Measurements from ENCODE around the gene RRAS2.

DNA sequence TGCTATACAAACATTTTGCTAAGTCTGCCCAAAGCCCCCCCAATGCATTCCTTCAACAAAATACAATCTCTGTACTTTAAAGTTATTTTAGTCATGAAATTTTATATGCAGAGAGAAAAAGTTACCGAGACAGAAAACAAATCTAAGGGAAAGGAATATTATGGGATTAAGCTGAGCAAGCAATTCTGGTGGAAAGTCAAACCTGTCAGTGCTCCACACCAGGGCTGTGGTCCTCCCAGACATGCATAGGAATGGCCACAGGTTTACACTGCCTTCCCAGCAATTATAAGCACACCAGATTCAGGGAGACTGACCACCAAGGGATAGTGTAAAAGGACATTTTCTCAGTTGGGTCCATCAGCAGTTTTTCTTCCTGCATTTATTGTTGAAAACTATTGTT, 92.4 kb downstream of the RRAS2 start:
- TF ChIP-seq, protein P1, sequence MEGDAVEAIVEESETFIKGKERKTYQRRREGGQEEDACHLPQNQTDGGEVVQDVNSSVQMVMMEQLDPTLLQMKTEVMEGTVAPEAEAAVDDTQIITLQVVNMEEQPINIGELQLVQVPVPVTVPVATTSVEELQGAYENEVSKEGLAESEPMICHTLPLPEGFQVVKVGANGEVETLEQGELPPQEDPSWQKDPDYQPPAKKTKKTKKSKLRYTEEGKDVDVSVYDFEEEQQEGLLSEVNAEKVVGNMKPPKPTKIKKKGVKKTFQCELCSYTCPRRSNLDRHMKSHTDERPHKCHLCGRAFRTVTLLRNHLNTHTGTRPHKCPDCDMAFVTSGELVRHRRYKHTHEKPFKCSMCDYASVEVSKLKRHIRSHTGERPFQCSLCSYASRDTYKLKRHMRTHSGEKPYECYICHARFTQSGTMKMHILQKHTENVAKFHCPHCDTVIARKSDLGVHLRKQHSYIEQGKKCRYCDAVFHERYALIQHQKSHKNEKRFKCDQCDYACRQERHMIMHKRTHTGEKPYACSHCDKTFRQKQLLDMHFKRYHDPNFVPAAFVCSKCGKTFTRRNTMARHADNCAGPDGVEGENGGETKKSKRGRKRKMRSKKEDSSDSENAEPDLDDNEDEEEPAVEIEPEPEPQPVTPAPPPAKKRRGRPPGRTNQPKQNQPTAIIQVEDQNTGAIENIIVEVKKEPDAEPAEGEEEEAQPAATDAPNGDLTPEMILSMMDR (IDR thresholded peaks at IDR 0.05 in 2 of 3, conservative IDR thresholded peaks at IDR 0.05 in 1 of 3; ENCODE audit: insufficient read depth in 2 of 3, low read depth in 1 of 3, low read length in 3 of 3) = no peak
- TF ChIP-seq CHD1 (IDR thresholded peaks at IDR 0.05; ENCODE audit: low read length) = no peak
- TF ChIP-seq JUN (IDR thresholded peaks at IDR 0.05; ENCODE audit: borderline replicate concordance, low read depth, low read length) = no peak
- TF ChIP-seq JUN (CRISPR knock-in tag; IDR thresholded peaks at IDR 0.05; ENCODE audit: borderline replicate concordance) = no peak
- no peak for TF ChIP-seq HCFC1 (IDR thresholded peaks at IDR 0.05; ENCODE audit: low read depth, low read length)
- no peak for TF ChIP-seq MAX (CRISPR knock-in tag; IDR thresholded peaks at IDR 0.05)
- no peak for TF ChIP-seq SMARCB1 (IDR thresholded peaks at IDR 0.05; ENCODE audit: insufficient read length, low read depth)
- no peak for TF ChIP-seq CBX8 (IDR thresholded peaks at IDR 0.05; ENCODE audit: borderline replicate concordance, extremely low read depth, low read depth, low read length, poor library complexity, severe bottlenecking)
- TF ChIP-seq MEF2A (IDR thresholded peaks at IDR 0.05; ENCODE audit: control insufficient read depth, low read depth, low read length) = no peak
- TF ChIP-seq NFATC3 (IDR thresholded peaks at IDR 0.05) = no peak
- TF ChIP-seq, protein P2, sequence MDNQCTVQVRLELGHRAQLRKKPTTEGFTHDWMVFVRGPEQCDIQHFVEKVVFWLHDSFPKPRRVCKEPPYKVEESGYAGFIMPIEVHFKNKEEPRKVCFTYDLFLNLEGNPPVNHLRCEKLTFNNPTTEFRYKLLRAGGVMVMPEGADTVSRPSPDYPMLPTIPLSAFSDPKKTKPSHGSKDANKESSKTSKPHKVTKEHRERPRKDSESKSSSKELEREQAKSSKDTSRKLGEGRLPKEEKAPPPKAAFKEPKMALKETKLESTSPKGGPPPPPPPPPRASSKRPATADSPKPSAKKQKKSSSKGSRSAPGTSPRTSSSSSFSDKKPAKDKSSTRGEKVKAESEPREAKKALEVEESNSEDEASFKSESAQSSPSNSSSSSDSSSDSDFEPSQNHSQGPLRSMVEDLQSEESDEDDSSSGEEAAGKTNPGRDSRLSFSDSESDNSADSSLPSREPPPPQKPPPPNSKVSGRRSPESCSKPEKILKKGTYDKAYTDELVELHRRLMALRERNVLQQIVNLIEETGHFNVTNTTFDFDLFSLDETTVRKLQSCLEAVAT (IDR thresholded peaks at IDR 0.05) = no peak
- TF ChIP-seq TCF7L2 (IDR thresholded peaks at IDR 0.05; ENCODE audit: low read depth, low read length) = no peak
